PC-9 (cell line): ENCODE results near the gene GPS1. TPM values are rescaled to one million over a fixed set of nuclear protein-coding genes. Genes with fewer than 3 reads are reported as not detected.

Experiments used
- BruUV-seq: library from RNA; stranded (reverse); fragments of 400-500 nt; replicated peaks from 2 replicates; lab custom pipeline; 2021; lab: Mats Ljungman, UMichigan
- CTCF ChIA-PET: fragments of 300-600 bp; sonication (Branson Sonifier 250); formaldehyde crosslinking; loops from one replicate; lab custom pipeline; 2022; ENCODE audit warnings: antibody characterized with exemption; lab: Charles Lee
- POLR2A ChIA-PET: fragments of 300-600 bp; sonication (Branson Sonifier 250); formaldehyde crosslinking; loops from one replicate; lab custom pipeline; 2022; ENCODE audit warnings: antibody characterized with exemption; ENCODE audit not compliant: unreplicated experiment; lab: Charles Lee
- DNase-seq, 2 experiments: peaks; one replicate each; pipeline versions ENCODE4 v3.0.0 to v3.0.0-alpha.2; 2015 to 2022; ENCODE audit warnings: mixed read lengths in 1 of 2
- H2AFZ ChIP-seq: fragments of 200-600 bp; sonication (generic); 2 replicates; pipeline ENCODE4 v1.8.1; 2017; ENCODE audit warnings: antibody characterized with exemption
- H3F3A ChIP-seq: fragments of 200-600 bp; sonication (generic); 2 replicates; pipeline ENCODE4 v1.8.1; 2017; ENCODE audit warnings: antibody characterized with exemption, mild to moderate bottlenecking, low read depth; ENCODE audit not compliant: insufficient read depth
- H3K27ac ChIP-seq: fragments of 200-600 bp; sonication (generic); 2 replicates; pipeline ENCODE4 v1.6.1; 2016; ENCODE audit warnings: mixed run types
- H3K27me3 ChIP-seq: fragments of 200-600 bp; sonication (generic); 2 replicates; pipeline ENCODE4 v1.6.1; 2016; ENCODE audit warnings: low read depth, mixed run types; ENCODE audit not compliant: insufficient read depth
- H3K36me3 ChIP-seq: fragments of 200-600 bp; sonication (generic); 2 replicates; pipeline ENCODE4 v1.6.1; 2016; ENCODE audit warnings: low read depth, mixed run types
- H3K4me1 ChIP-seq: fragments of 200-600 bp; sonication (generic); replicated peaks from 2 replicates; pipeline ENCODE4 v1.6.1; 2016; ENCODE audit warnings: mixed run types; ENCODE audit not compliant: insufficient read depth
- H3K4me2 ChIP-seq: fragments of 200-600 bp; sonication (generic); 2 replicates; pipeline ENCODE4 v1.6.1; 2017; ENCODE audit warnings: mixed run types
- H3K4me3 ChIP-seq: fragments of 200-600 bp; sonication (generic); 2 replicates; pipeline ENCODE4 v1.6.1; 2016; ENCODE audit warnings: mixed run types
- H3K79me2 ChIP-seq: fragments of 200-600 bp; sonication (generic); 2 replicates; pipeline ENCODE4 v1.6.1; 2017; ENCODE audit warnings: low read depth, mixed run types
- H3K9me2 ChIP-seq: fragments of 200-600 bp; sonication (generic); 2 replicates; pipeline ENCODE4 v1.8.1; 2017; ENCODE audit warnings: mild to moderate bottlenecking; ENCODE audit not compliant: insufficient read depth
- H3K9me3 ChIP-seq: fragments of 200-600 bp; sonication (generic); 2 replicates; pipeline ENCODE4 v1.8.1; 2016; ENCODE audit warnings: low read depth; ENCODE audit not compliant: insufficient read depth
- H4K20me1 ChIP-seq: fragments of 200-600 bp; sonication (generic); 2 replicates; pipeline ENCODE4 v1.8.1; 2017; ENCODE audit not compliant: insufficient read depth
- CTCF ChIP-seq: fragments of 200-600 bp; sonication (generic); conservative IDR thresholded peaks from 2 replicates; pipeline ENCODE4 v1.6.1; 2017; ENCODE audit warnings: mixed run types, antibody characterized with exemption, mild to moderate bottlenecking, moderate library complexity
- EZH2 ChIP-seq: fragments of 200-600 bp; sonication (generic); IDR thresholded peaks from 2 replicates; pipeline ENCODE4 v1.8.0; 2017; ENCODE audit warnings: antibody characterized with exemption, low read depth
- intact Hi-C: fragments of 100-400 bp; cut with micrococcal nuclease; formaldehyde crosslinking; loops from one replicate; pipeline ENCODE4 v1.10.0; 2022; ENCODE audit not compliant: unreplicated experiment
- total RNA-seq: library from RNA; stranded (reverse); gene quantifications from 2 replicates; pipeline ENCODE4 v1.2.3, GENCODE V29; 2021

Gene GPS1
- total RNA-seq, 1 experiment from 2014 or later, result 121 TPM

DNA sequence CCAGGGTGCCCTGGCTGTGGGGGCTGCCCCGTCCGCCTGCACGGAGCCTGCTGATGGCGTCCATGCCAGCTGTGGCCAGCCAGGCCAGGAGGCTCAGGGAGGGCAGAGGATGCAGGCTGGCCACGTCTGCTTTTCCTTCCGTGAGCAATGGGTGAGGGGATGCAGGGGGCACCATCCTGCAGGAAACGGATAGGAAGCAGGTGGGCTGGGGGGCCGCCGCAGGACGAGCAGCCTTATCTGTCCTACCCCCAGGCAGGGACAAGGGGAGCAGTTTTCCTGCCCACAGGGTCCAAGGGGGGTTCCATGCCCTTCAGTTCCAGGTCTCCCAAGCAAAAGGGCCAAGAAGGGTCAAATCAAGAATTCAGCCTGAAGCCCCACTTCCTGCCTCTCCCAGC, 7.2 kb downstream of the GPS1 start:
- Histone ChIP-seq H2AFZ (no peak overlapping the region), H3K9me2 (no peaks in the 10 kb centered on the region), H3K27me3 (no peaks in the 10 kb centered on the region), H3K79me2 (0 out of 2 replicates have a peak, but pooled peaks cover 3% of the 10 kb centered on the region), H3K27ac (no peak overlapping the region), H3F3A (no peaks in the 10 kb centered on the region), H3K4me1 (0 out of 2 replicates have a peak, but pooled peaks cover under 1% of the 10 kb centered on the region), H4K20me1 (no peaks in the 10 kb centered on the region), H3K36me3 (no peaks in the 10 kb centered on the region), H3K4me2 (no peak overlapping the region), H3K4me3 (no peak overlapping the region), H3K9me3 (no peaks in the 10 kb centered on the region)
- DNase-seq, result no peak
- ChIA-PET CTCF (no interaction called here), POLR2A (interaction anchor here (0.6 kb wide), 1 partner anchor 21 kb away, joined by 6 read pairs; the partner anchor contains the start of gene DCXR)
- TF ChIP-seq CTCF, result no peak
- no peak for TF ChIP-seq EZH2
- intact Hi-C loops, result no loop called here
- BruUV-seq, result no TSS peak

DNA sequence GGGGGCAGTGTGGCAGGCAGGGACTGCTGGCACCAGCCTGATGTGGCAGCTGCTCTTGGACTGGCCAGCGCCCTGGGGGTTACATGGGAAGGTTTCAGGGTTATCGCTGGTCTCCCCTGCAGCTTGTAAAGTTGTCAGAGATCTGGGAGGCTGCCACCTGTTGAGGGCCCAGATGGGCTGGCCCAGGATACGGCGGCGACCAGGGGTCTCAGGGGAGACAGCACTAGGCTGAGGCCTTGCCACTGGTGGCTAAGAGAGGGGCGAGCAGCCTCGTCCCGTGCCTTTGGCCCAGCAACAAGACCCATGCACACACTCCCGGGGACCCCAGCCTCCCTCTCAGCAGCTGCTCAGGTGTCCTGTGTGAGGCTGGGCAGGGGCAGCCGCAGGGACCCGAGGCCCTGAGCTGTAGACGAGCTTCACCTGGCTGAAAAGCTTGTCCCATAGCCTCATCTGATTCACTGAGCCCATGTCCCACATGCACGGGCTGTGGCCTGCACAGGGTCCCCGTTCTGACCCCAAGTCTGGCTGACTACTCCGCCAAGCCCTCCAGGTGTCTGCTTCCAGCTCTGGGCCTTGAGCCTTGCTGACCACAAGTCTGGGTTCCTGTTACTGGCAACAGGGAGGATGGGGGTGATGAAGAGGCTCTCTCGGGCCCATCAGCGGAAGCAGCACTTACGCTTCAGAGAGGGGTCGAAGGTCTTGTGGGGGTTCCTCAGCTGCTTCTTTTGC, 7.7 kb downstream of the GPS1 start:
- Histone ChIP-seq H3K9me2 (no peaks in the 10 kb centered on the region), H3K4me2 (no peak overlapping the region), H3K27ac (no peak overlapping the region), H3K4me3 (no peak overlapping the region), H2AFZ (no peak overlapping the region), H3K4me1 (0 out of 2 replicates have a peak, but pooled peaks cover 5% of the 10 kb centered on the region), H3K9me3 (no peaks in the 10 kb centered on the region), H3F3A (no peaks in the 10 kb centered on the region), H4K20me1 (no peaks in the 10 kb centered on the region), H3K36me3 (no peaks in the 10 kb centered on the region), H3K79me2 (0 out of 2 replicates have a peak, but pooled peaks cover 8% of the 10 kb centered on the region), H3K27me3 (no peaks in the 10 kb centered on the region)
- TF ChIP-seq CTCF, result no peak
- TF ChIP-seq EZH2, result no peak
- intact Hi-C loops, result no loop called here
- CTCF ChIA-PET, result no interaction called here
- POLR2A ChIA-PET, result interaction anchor here (0.6 kb wide), 2 partner anchors 22 to 239 kb away, joined by 6 to 10 read pairs; partner anchors contain the start of gene DCXR
- BruUV-seq, result no TSS peak
- DNase-seq, result no peak

GRCh38 chr17:82060001-82060380, 8.3 kb downstream of the GPS1 start:
- ChIA-PET POLR2A (interaction anchor here (0.6 kb wide), 1 partner anchor 240 kb away, joined by 10 read pairs; no protein-coding TSS in a partner anchor), CTCF (no interaction called here)
- Histone ChIP-seq H3K9me3 (no peaks in the 10 kb centered on the region), H3K27me3 (no peaks in the 10 kb centered on the region), H3K27ac (no peak overlapping the region), H3K9me2 (no peaks in the 10 kb centered on the region), H3K4me1 (0 out of 2 replicates have a peak, but pooled peaks cover 5% of the 10 kb centered on the region), H3K4me2 (no peak overlapping the region), H2AFZ (no peak overlapping the region), H3K36me3 (no peaks in the 10 kb centered on the region), H3K4me3 (no peak overlapping the region), H3F3A (no peaks in the 10 kb centered on the region), H3K79me2 (peaks cover 14% of the 10 kb centered on the region; the same call in 1 of the 2 replicates), H4K20me1 (no peaks in the 10 kb centered on the region)
- no TSS peak for BruUV-seq
- no peak for DNase-seq
- TF ChIP-seq CTCF (no peak), EZH2 (no peak)
- intact Hi-C loops, result no loop called here
